ENCODE measurements around the gene MET. TPM values are rescaled to one million over a fixed set of nuclear protein-coding genes. Genes with fewer than 3 reads are reported as not detected.
"Not testable (repeated sequence)": the region's sequence is repeated elsewhere in the genome, so short reads cannot be mapped to it uniquely, and the experiment has no call there.

The MET gene
- total RNA-seq, 1 donor, result 3.9 TPM

- H3K27me3 ChIP-seq (ENCODE audit: insufficient read depth, low read length), result no peaks in the 10 kb centered on the region
- no peaks in the 10 kb centered on the region for H3K4me1 ChIP-seq (ENCODE audit: insufficient read depth, low read length)
- H3K9me3 ChIP-seq (ENCODE audit: low read depth, low read length), result no peaks in the 10 kb centered on the region
- no peak overlapping the region for H3K4me3 ChIP-seq (ENCODE audit: low read length)
Observed at GRCh38 chr7:116736927-116737715, 65.1 kb downstream of the MET start.

DNA sequence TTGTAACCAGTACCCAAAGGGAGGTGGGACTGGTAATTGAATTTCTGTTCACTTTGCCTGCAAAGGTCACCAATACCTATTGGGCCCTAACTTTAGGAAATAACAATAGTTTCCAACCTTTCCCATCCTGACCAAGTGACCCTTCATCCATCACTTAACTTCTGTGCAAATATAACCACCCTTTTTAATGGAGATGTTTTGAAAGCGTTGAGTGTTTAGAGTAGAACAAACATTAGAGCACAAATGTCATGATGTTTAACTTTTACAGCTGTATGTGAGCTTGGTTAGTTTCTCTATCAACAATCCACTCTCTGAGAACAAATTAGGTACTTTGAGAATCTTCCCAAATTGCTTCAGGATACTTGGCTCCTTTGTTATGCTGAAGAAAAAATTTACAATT lies 66.4 kb downstream of the MET start:
- no peaks in the 10 kb centered on the region for H3K4me1 ChIP-seq (ENCODE audit: insufficient read depth, low read length)
- H3K27me3 ChIP-seq (ENCODE audit: insufficient read depth, low read length), result no peaks in the 10 kb centered on the region
- H3K4me3 ChIP-seq (ENCODE audit: low read length), result no peak overlapping the region
- H3K9me3 ChIP-seq (ENCODE audit: low read depth, low read length), result no peaks in the 10 kb centered on the region

DNA sequence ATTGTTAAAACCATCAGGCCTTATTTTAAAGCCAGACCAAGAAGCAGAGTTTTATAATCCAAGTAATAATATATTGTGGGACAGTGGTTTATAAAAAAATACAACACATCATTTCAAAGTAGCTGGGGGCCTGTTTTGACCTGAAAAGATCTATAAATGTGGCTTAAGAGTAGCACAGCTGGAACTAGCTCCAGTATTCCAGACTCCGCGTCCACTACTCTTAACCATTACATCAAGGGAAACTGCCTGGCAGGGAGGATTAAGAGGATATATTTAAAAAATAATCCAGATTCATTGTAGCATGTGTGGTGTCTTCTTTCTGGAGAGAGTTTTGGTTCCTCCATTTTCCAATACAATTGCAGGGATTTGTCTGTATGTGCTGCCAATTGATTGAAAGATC lies 67.3 kb downstream of the MET start:
- no peaks in the 10 kb centered on the region for H3K9me3 ChIP-seq (ENCODE audit: low read depth, low read length)
- no peak overlapping the region for H3K4me3 ChIP-seq (ENCODE audit: low read length)
- no peaks in the 10 kb centered on the region for H3K4me1 ChIP-seq (ENCODE audit: insufficient read depth, low read length)
- H3K27me3 ChIP-seq (ENCODE audit: insufficient read depth, low read length), result no peaks in the 10 kb centered on the region

- no peak overlapping the region for H3K4me3 ChIP-seq (ENCODE audit: low read length)
- H3K9me3 ChIP-seq (ENCODE audit: low read depth, low read length), result no peaks in the 10 kb centered on the region
- H3K4me1 ChIP-seq (ENCODE audit: insufficient read depth, low read length), result no peaks in the 10 kb centered on the region
- no peaks in the 10 kb centered on the region for H3K27me3 ChIP-seq (ENCODE audit: insufficient read depth, low read length)
Observed at GRCh38 chr7:116740231-116740630, 68.2 kb downstream of the MET start.

- Histone ChIP-seq H3K4me3 (ENCODE audit: low read length) (no peak overlapping the region), H3K27me3 (ENCODE audit: insufficient read depth, low read length) (no peaks in the 10 kb centered on the region), H3K4me1 (ENCODE audit: insufficient read depth, low read length) (no peaks in the 10 kb centered on the region), H3K9me3 (ENCODE audit: low read depth, low read length) (no peaks in the 10 kb centered on the region)
Observed at GRCh38 chr7:116740755-116741462, 68.9 kb downstream of the MET start.

DNA sequence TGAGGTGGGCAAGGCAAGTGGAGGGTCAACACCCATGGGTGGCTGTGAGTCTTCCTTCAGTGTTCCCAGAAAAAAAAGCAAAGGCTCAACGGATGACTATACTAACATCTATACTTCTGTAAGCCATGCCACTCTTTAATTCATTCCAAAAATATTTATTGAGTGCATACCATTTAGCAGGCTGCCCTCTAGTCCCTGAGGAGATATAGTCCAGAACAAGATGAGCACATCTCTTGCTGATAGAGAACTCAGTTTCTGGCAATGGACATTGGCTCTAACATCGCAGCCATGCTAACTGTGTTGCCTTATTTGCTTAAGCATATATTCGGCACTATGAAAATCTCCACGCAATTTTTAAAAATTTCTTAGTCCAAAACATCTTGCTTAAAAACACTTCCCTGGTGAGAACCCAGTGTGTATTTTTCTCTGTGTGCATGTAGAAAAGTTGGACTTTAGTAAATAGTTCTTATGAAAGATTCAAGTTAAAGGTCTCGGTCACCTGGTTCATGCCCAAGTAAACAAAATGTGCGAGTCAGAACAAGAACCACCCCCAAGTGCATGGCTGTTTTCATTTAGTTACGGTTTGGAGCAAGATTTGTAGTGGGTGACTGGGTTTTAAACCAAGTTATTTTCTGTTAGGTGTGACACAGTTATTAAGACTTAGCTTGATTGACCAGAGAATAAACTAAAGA lies 69.8 kb downstream of the MET start:
- Histone ChIP-seq H3K27me3 (ENCODE audit: insufficient read depth, low read length) (no peaks in the 10 kb centered on the region), H3K4me3 (ENCODE audit: low read length) (no peak overlapping the region), H3K9me3 (ENCODE audit: low read depth, low read length) (no peaks in the 10 kb centered on the region), H3K4me1 (ENCODE audit: insufficient read depth, low read length) (no peaks in the 10 kb centered on the region)

GRCh38 chr7:116742641-116743040 lies 70.6 kb downstream of the MET start:
- no peak overlapping the region for H3K4me3 ChIP-seq (ENCODE audit: low read length)
- H3K27me3 ChIP-seq (ENCODE audit: insufficient read depth, low read length), result no peaks in the 10 kb centered on the region
- H3K4me1 ChIP-seq (ENCODE audit: insufficient read depth, low read length), result no peaks in the 10 kb centered on the region
- H3K9me3 ChIP-seq (ENCODE audit: low read depth, low read length), result no peaks in the 10 kb centered on the region

DNA sequence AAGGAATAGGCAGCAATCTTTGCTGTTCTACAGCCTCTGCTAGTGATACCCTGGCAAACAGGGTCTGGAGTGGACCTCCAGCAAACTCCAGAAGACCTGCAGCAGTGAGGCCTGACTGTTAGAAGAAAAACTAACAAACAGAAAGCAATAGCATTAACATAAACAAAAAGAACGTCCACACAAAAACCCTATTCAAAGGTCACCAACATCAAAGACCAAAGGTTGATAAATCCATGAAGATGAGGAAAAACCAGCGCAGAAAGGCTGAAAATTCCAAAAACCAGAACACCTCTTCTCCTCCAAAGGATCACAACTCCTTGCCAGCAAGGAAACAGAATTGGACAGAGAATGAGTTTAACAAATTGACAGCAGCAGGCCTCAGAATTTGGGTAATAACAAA lies 71.8 kb downstream of the MET start:
- H3K4me3 ChIP-seq (ENCODE audit: low read length); H3K9me3 ChIP-seq (ENCODE audit: low read depth, low read length); H3K27me3 ChIP-seq (ENCODE audit: insufficient read depth, low read length); H3K4me1 ChIP-seq (ENCODE audit: insufficient read depth, low read length): not testable (repeated sequence)

DNA sequence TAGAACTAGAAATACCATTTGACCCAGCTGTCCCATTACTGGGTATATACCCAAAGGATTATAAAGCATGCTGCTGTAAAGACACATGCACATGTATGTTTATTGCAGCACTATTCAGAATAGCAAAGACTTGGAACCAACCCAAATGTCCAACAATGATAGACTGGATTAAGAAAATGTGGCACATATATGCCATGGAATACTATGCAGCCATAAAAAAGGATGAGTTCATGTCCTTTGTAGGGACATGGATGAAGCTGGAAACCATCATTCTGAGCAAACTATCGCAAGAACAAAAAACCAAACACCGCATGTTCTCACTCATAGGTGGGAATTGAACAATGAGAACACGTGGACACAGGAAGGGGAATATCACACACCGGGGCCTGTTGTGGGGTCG lies 74.4 kb downstream of the MET start:
- not testable (repeated sequence) for H3K4me1 ChIP-seq (ENCODE audit: insufficient read depth, low read length); H3K4me3 ChIP-seq (ENCODE audit: low read length); H3K27me3 ChIP-seq (ENCODE audit: insufficient read depth, low read length); H3K9me3 ChIP-seq (ENCODE audit: low read depth, low read length)

DNA sequence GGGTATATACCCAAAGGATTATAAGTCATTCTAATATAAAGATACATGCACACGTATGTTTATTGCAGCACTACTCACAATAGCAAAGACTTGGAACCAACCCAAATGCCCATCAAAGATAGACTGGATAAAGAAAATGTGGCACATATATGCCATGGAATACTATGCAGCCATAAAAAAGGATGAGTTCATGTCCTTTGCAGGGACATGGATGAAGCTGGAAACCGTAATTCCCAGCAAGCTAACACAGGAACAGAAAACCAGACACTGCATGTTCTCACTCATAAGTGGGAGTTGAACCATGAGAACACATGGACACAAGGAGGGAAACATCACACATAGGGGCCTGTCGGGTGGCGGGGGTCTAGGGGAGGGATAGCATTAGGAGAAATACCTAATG lies 79.1 kb downstream of the MET start:
- H3K27me3 ChIP-seq (ENCODE audit: insufficient read depth, low read length); H3K4me3 ChIP-seq (ENCODE audit: low read length); H3K9me3 ChIP-seq (ENCODE audit: low read depth, low read length); H3K4me1 ChIP-seq (ENCODE audit: insufficient read depth, low read length): not testable (repeated sequence)

GRCh38 chr7:116752305-116753074 lies 80.5 kb downstream of the MET start:
- H3K9me3 ChIP-seq (ENCODE audit: low read depth, low read length), result no peaks in the 10 kb centered on the region
- no peaks in the 10 kb centered on the region for H3K27me3 ChIP-seq (ENCODE audit: insufficient read depth, low read length)
- H3K4me3 ChIP-seq (ENCODE audit: low read length), result no peak overlapping the region
- H3K4me1 ChIP-seq (ENCODE audit: insufficient read depth, low read length), result no peaks in the 10 kb centered on the region

DNA sequence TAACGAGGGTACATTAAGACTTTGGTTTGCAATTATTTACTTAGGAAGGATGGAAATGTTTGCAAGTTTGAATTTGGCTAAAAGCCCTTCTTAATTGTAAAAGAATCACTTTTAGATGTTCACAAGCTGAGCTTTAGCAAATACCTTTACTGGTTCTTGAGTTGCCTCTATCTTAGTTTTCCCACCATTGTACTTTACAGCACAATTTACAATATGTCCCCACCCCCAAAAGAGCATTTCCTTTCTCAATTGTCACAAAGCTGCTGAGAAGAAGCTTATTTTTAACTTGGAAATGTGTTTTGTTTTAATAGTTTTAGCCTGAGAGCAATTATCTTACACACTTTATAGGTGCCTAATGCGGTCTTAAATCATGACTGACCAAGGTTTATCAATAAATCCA lies 81.1 kb downstream of the MET start:
- no peak overlapping the region for H3K4me3 ChIP-seq (ENCODE audit: low read length)
- no peaks in the 10 kb centered on the region for H3K4me1 ChIP-seq (ENCODE audit: insufficient read depth, low read length)
- H3K9me3 ChIP-seq (ENCODE audit: low read depth, low read length), result no peaks in the 10 kb centered on the region
- no peaks in the 10 kb centered on the region for H3K27me3 ChIP-seq (ENCODE audit: insufficient read depth, low read length)

DNA sequence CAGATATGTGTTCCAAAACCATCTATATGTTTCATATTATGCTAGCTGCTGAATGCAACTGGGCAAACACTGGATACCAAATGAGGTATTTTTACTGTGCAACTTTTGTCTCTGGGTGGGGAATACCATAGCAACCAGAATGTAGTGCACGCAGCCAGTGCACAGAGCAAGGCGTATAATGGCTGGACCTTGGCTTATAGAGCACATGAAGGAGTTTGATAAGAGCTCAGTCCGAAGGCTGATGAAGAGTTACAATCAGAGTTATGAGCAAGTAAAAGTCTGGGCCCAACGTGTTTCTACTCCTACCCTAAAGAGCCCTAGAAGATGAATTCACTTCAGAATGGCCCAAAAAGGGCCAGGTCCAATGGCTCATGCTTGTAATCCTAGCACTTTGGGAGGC lies 82.2 kb downstream of the MET start:
- H3K27me3 ChIP-seq (ENCODE audit: insufficient read depth, low read length), result no peaks in the 10 kb centered on the region
- H3K9me3 ChIP-seq (ENCODE audit: low read depth, low read length), result no peaks in the 10 kb centered on the region
- no peaks in the 10 kb centered on the region for H3K4me1 ChIP-seq (ENCODE audit: insufficient read depth, low read length)
- no peak overlapping the region for H3K4me3 ChIP-seq (ENCODE audit: low read length)

- H3K4me3 ChIP-seq (ENCODE audit: low read length), result no peak overlapping the region
- no peaks in the 10 kb centered on the region for H3K9me3 ChIP-seq (ENCODE audit: low read depth, low read length)
- H3K27me3 ChIP-seq (ENCODE audit: insufficient read depth, low read length), result no peaks in the 10 kb centered on the region
- no peaks in the 10 kb centered on the region for H3K4me1 ChIP-seq (ENCODE audit: insufficient read depth, low read length)
Observed at GRCh38 chr7:116757283-116757682, 85.3 kb downstream of the MET start.

- not testable (repeated sequence) for H3K9me3 ChIP-seq (ENCODE audit: low read depth, low read length); H3K4me3 ChIP-seq (ENCODE audit: low read length); H3K27me3 ChIP-seq (ENCODE audit: insufficient read depth, low read length)
Observed at GRCh38 chr7:116759642-116760041, 87.6 kb downstream of the MET start.

More at GRCh38 chr7:116759642-116760041, 87.6 kb downstream of the MET start:
- H3K4me1 ChIP-seq (ENCODE audit: insufficient read depth, low read length), result not testable (repeated sequence)
